ENCODE data around the gene ZNF740. TPM values are rescaled to one million over a fixed set of nuclear protein-coding genes. Genes with fewer than 3 reads are reported as not detected.

Gene ZNF740
- total and polyA plus RNA-seq, 2 of the 8 experiments (the other 6 are each of a cell fraction or from before 2014, with no cell fraction given): 8.2 to 40.0 TPM

DNA sequence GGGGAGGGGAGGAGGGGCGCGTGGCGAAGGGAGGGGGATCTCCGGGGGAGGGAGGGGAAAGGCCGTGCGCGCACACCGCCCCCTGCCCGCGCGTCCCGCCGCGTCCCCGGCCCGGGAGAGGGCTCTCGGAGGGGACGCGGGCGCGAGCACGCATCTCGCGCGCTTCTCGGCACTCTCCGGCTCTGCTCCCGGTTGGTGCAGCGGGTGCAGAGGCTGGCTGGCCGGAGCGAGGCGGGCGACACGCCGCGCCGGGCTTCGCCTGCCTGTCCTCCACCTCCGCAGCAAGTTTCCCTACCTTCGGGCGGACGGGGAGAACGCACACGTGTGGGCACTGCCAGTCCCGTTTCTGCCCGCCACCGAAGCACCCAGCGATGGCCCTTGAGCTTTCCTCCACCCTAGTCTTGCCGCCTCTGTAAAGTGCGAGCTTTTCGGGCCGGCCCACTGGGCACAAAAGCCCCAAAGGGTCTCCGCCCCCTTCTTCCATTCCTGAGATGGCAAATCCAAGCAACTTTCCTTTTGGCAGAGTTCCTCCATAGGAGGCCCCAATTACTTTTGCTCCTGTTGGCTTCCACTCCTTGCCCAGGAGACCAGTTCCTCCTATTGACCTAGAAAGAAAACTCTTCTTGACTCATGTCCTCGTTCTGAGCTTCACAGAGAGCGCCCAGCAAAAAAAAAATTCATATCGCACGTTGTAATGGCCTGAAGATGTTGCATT lies 566 bp downstream of the ZNF740 start:
- no peak for FAIRE-seq
- H3K56ac ChIP-seq (replicated peaks; ENCODE audit: insufficient read length, low read depth, low read length): peak overlapping the region; percentile 91
- 4% methylated on average over 29 of the region's 57 CpGs; no CpG with 5 or more reads in 1 of the 2 experiments for WGBS, 2 experiments (ENCODE audit: extremely low coverage in 1 of 2, insufficient coverage in 1 of 2, insufficient read length in 1 of 2, insufficient replicate concordance in 2 of 2, low coverage in 1 of 2, low lambda C conversion rate in 2 of 2, missing lambda C conversion rate in 1 of 2)
- H3K9ac ChIP-seq (replicated peaks in 1 of 4; ENCODE audit: extremely low read depth in 1 of 4, low read depth in 3 of 4, low read length in 3 of 4): peak overlapping the region; percentile 57 to 71 (median 68); a peak in 6 of 7 replicates
- H4K91ac ChIP-seq (replicated peaks; ENCODE audit: insufficient read length, low read length): no peak overlapping the region
- no peak overlapping the region for H2BK120ac ChIP-seq (replicated peaks; ENCODE audit: low read depth, low read length)
- TF ChIP-seq ZNF274 (IDR thresholded peaks at IDR 0.05; ENCODE audit: borderline replicate concordance, extremely low read depth, low read length): no peak
- TF ChIP-seq RAD21 (IDR thresholded peaks at IDR 0.05 in 1 of 2, conservative IDR thresholded peaks at IDR 0.05 in 1 of 2; ENCODE audit: low read depth in 2 of 2, low read length in 2 of 2): no peak
- TF ChIP-seq HDAC2 (IDR thresholded peaks at IDR 0.05; ENCODE audit: borderline replicate concordance in 1 of 2, low read depth in 2 of 2, low read length in 2 of 2): peak in 1 of 2 experiments; percentile 58; a peak in 1 of 4 replicates
- peak; percentile 43; the same call in 1 of the 2 replicates for TF ChIP-seq PHF8 (conservative IDR thresholded peaks at IDR 0.05; ENCODE audit: low read depth, low read length)
- TF ChIP-seq, protein P1, sequence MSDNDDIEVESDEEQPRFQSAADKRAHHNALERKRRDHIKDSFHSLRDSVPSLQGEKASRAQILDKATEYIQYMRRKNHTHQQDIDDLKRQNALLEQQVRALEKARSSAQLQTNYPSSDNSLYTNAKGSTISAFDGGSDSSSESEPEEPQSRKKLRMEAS (IDR thresholded peaks at IDR 0.05): peak; percentile 45; the same call in 1 of the 2 replicates
- peak in 1 of 2 experiments; percentile 63; a peak in 1 of 4 replicates for TF ChIP-seq SIN3A (conservative IDR thresholded peaks at IDR 0.05 in 1 of 2, IDR thresholded peaks at IDR 0.05 in 1 of 2; ENCODE audit: low read depth in 1 of 2, low read length in 2 of 2)
- no peak for TF ChIP-seq CREB1 (IDR thresholded peaks at IDR 0.05)
- TF ChIP-seq POLR2A (IDR thresholded peaks at IDR 0.05; ENCODE audit: control extremely low read depth in 1 of 2, low read depth in 2 of 2, low read length in 2 of 2): peak in 1 of 2 experiments; percentile 29; a peak in 1 of 3 replicates
- peak; percentile 65 for TF ChIP-seq KDM4A (IDR thresholded peaks at IDR 0.05; ENCODE audit: low read depth, low read length, severe bottlenecking)
- H3K4ac ChIP-seq (replicated peaks; ENCODE audit: insufficient read length, low read depth, low read length): no peak overlapping the region
- peaks cover 2% of the 10 kb centered on the region; the same call in 1 of the 2 replicates for H3K79me1 ChIP-seq (ENCODE audit: low read depth, low read length)
- H2AFZ ChIP-seq (ENCODE audit: low read length): no peak overlapping the region
- peaks cover 0 to 11% of the 10 kb centered on the region in 2 experiments for H4K20me1 ChIP-seq (replicated peaks in 1 of 2; ENCODE audit: control insufficient read depth in 1 of 2, insufficient read depth in 2 of 2, low read length in 2 of 2)
- peaks cover 10 to 32% (median 23%) of the 10 kb centered on the region in 4 experiments for H3K36me3 ChIP-seq (ENCODE audit: control insufficient read depth in 2 of 4, insufficient read depth in 4 of 4, low read length in 3 of 4)
- no peaks in the 10 kb centered on the region for H3K9me3 ChIP-seq (ENCODE audit: insufficient read depth in 2 of 2, low read depth in 1 of 2, low read length in 1 of 2)
- no peak overlapping the region for H2BK20ac ChIP-seq (ENCODE audit: low read length)
- H2BK12ac ChIP-seq (ENCODE audit: low read depth, low read length): no peak overlapping the region
- no peak overlapping the region for H2BK15ac ChIP-seq (ENCODE audit: low read length)
- peak overlapping the region; percentile 96 for H4K5ac ChIP-seq (ENCODE audit: insufficient read length, low read depth, low read length)
- ChIA-PET POLR2A (ENCODE audit: partially characterized antibody) (interaction anchor here (0.6 to 3.8 kb wide), 22 partner anchors 10 to 272 kb away, joined by 3 to 18 read pairs (median 3); partner anchors contain the start of genes EIF4B and MYG1), CTCF (ENCODE audit: partially characterized antibody) (interaction anchor here (0.6 to 11.1 kb wide), 14 partner anchors 10 to 155 kb away, joined by 3 to 164 read pairs (median 4); partner anchors contain the start of genes AAAS, ESPL1 and ITGB7)
- H3K14ac ChIP-seq (ENCODE audit: insufficient read length): no peak overlapping the region
- peak overlapping the region; percentile 95 for H3K4me2 ChIP-seq (ENCODE audit: insufficient read depth in 1 of 2, low read depth in 2 of 2, low read length in 2 of 2)
- H3K4me1 ChIP-seq (replicated peaks in 1 of 4; ENCODE audit: control insufficient read depth in 3 of 4, insufficient read depth in 4 of 4, low read length in 3 of 4): peaks cover 2 to 10% (median 4%) of the 10 kb centered on the region in 4 experiments; a peak in 6 of 7 replicates
- peak overlapping the region; percentile 89; the same call in 1 of the 2 replicates for H2BK5ac ChIP-seq (ENCODE audit: low read depth, low read length)
- H3K23ac ChIP-seq (ENCODE audit: insufficient read length): no peak overlapping the region
- peak overlapping the region; percentile 71 to 89 (median 83) for H3K4me3 ChIP-seq (ENCODE audit: extremely low read depth in 1 of 4, insufficient read depth in 2 of 4, low read depth in 3 of 4, low read length in 4 of 4)
- H3K27me3 ChIP-seq (replicated peaks in 1 of 4; ENCODE audit: control insufficient read depth in 3 of 4, extremely low read depth in 1 of 4, insufficient read depth in 3 of 4, low read length in 3 of 4): peaks cover 4 to 29% (median 18%) of the 10 kb centered on the region in 4 experiments
- H3K18ac ChIP-seq (ENCODE audit: extremely low read depth, low read length): peak overlapping the region; percentile 97
- peaks cover 8% of the 10 kb centered on the region for H3K23me2 ChIP-seq (ENCODE audit: low read depth, low read length)
- DNase-seq (ENCODE audit: low read depth in 1 of 2, low spot score in 2 of 2): peak in 1 of 2 experiments; percentile 84
- peak overlapping the region; percentile 34; the same call in 1 of the 2 replicates for H3K27ac ChIP-seq (ENCODE audit: low read depth, low read length)
- no peak overlapping the region for H2AK5ac ChIP-seq (ENCODE audit: low read depth, low read length)
- peaks cover 0 to 11% of the 10 kb centered on the region in 2 experiments; a peak in 2 of 4 replicates for H3K79me2 ChIP-seq (ENCODE audit: control insufficient read depth in 1 of 2, insufficient read depth in 2 of 2, low read length in 2 of 2)
- peak overlapping the region; percentile 74; the same call in 1 of the 2 replicates for H4K8ac ChIP-seq (ENCODE audit: extremely low read depth, insufficient read depth, low read length)
